Activated CD8-positive, alpha-beta memory T cell treated with anti-CD3 and anti-CD28 coated beads for 36 hours (primary cell): ENCODE data around the gene POLD1. TPM values are rescaled to one million over a fixed set of nuclear protein-coding genes. Genes with fewer than 3 reads are reported as not detected.

Experiments used
- CTCF ChIA-PET: fragments of 350-600 bp; sonication (Branson Sonifier 250); formaldehyde crosslinking; loops from one replicate; lab custom pipeline; 2021; ENCODE audit warnings: antibody characterized with exemption; lab: Charles Lee
- POLR2A ChIA-PET: fragments of 350-600 bp; sonication (Branson Sonifier 250); formaldehyde crosslinking; loops from one replicate; lab custom pipeline; 2021; ENCODE audit warnings: antibody characterized with exemption; lab: Charles Lee
- total RNA-seq, 2 experiments: library from RNA; stranded (reverse); gene quantifications; one replicate each; pipeline ENCODE4 v1.2.3, GENCODE V29; 2021

The POLD1 gene
- total RNA-seq, 2 experiments from 2014 or later, result 173 to 183 TPM

- POLR2A ChIA-PET, result interaction anchor here (0.6 kb wide), 1 partner anchor 405 kb away, joined by 10 read pairs; no protein-coding TSS in a partner anchor
Observed at GRCh38 chr19:50447750-50448149, 63.6 kb downstream of the POLD1 start.

DNA sequence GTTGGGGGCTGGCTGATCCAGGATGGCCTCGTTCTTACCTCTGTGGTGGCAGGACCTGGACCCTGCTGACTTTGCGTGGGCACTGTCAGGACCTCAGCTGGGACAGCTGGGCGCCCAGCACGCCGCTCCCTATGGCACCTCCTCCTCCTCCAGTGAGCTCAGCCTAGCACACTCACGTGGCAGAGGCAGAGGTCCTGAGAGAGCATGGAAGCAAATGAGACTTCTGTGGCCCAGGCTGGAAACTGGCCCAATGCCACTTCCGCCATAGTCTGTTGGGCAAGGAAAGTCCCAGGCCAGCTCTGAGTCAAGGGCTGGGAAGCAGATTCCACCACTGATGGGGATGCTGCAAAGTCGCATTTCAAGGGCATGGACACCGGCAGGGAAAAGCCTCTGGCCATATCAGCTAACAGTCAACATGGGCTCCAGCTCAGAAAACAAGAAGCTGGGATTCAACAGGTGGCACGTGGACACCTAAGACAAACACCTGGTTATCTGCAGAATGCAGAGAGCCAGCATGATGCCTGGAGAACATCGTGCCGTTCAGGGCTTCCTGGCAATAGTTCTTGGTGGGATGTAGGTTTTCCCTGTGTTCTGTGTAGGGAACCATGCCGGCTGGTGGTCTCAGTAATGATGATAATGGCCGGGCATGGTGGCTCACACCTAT, 65.2 kb downstream of the POLD1 start:
- ChIA-PET CTCF (no interaction called here), POLR2A (no interaction called here)

More at GRCh38 chr19:50447750-50448149, 63.6 kb downstream of the POLD1 start:
- CTCF ChIA-PET, result no interaction called here

GRCh38 chr19:50450369-50451222, 66.4 kb downstream of the POLD1 start:
- ChIA-PET POLR2A (interaction anchor here (0.6 kb wide), 1 partner anchor 56 kb away, joined by 6 read pairs; no protein-coding TSS in a partner anchor), CTCF (no interaction called here)

- POLR2A ChIA-PET, result no interaction called here
- CTCF ChIA-PET, result no interaction called here
Observed at GRCh38 chr19:50451223-50451534, 67.0 kb downstream of the POLD1 start.

DNA sequence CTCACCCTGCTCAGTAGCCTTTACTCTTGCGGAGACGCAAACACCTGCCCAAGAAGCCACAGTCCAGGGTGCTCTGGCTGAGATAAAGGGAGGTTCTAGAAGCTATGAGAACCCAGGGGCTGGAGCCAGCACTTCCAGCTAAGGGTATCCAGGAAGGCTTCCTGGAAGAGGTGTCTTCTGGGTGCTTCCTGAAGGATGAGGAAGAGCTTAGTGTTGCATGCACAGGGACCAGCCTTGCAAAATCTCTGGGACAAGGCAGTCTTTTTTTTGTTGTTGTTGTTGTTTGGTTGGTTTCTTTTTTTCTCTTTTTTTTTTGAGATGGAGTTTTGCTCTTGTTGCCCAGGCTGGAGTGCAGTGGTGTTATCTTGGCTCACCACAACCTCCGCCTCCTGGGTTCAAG, 69.1 kb downstream of the POLD1 start:
- ChIA-PET POLR2A (no interaction called here), CTCF (no interaction called here)

DNA sequence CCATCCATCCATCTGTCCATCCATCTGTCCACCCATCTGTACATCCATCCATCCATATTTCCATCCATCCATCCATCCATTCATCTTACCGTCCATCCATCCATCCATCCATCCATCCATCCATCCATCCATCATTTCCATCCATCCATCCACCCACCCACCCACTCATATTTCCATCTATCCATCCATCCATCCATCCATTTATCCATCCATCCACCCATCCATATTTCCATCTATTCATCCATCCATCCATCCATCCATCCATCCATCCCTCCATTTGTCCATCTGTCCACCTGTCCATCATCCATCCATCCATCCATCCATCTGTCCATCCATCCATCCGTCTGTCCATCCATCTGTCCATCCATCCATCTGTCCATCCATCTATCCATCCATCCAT, 71.8 kb downstream of the POLD1 start:
- POLR2A ChIA-PET, result no interaction called here
- CTCF ChIA-PET, result no interaction called here

DNA sequence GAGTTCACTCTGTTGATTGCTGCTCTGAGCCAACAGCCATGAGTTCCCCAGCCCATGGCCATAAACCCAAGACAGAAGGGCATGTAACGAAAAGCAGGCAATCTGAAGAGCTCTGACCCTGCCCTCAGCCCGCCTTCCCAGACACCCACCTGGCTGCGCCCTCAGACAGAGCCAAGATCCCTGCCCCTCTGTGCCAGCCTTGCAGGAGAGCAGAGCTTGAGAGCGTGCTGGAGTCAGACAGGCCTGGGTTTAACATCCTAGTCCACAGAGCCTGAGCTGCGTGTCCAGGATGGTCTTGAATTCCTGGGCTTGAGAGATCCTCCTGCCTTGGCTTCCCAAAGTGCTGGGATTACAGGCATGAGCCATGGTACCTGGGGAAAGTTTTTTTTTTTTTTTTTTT, 73.2 kb downstream of the POLD1 start:
- CTCF ChIA-PET, result interaction anchor here (0.7 kb wide), 2 partner anchors 119 to 413 kb away, joined by 3 to 4 read pairs; no protein-coding TSS in a partner anchor
- POLR2A ChIA-PET, result no interaction called here

DNA sequence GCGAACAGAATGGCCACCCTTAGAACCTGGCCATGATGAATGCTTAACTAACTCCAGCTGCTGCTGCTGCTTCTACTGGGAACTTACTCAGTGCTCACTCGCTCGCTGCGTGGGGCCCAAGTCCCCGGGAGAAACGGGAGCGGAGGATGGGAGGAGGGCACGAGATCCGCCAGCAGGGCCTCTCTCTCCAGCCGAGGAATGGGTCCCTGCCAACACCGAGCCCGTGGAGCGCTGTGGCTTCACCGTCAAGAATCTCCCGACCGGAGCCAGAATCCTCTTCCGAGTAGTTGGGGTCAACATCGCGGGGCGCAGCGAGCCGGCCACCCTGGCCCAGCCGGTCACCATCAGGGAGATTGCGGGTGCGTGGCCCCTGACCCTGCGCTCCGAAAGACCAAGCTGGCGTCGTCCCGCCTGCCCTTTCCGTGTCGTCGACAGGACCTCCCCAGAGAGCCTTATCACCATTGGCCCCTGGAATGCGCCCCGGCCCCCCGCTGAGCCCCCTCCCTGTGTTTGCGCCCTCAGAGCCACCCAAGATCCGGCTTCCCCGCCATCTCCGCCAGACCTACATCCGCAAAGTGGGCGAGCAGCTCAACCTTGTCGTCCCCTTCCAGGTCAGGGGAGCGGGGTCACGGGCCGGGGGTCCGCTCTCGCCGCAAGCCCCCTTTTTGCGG, 74.4 kb downstream of the POLD1 start:
- CTCF ChIA-PET, result no interaction called here
- POLR2A ChIA-PET, result no interaction called here

GRCh38 chr19:50459067-50459456, 74.9 kb downstream of the POLD1 start:
- POLR2A ChIA-PET, result no interaction called here

GRCh38 chr19:50459638-50460037, 75.5 kb downstream of the POLD1 start:
- ChIA-PET POLR2A (no interaction called here), CTCF (interaction anchor here (1.5 to 2.0 kb wide), 3 partner anchors 44 to 102 kb away, joined by 5 to 7 read pairs (median 6); no protein-coding TSS in a partner anchor)

More at GRCh38 chr19:50459067-50459456, 74.9 kb downstream of the POLD1 start:
- CTCF ChIA-PET, result no interaction called here

- POLR2A ChIA-PET, result no interaction called here
- CTCF ChIA-PET, result interaction anchor here (0.9 to 2.0 kb wide), 5 partner anchors 45 to 103 kb away, joined by 3 to 7 read pairs (median 6); no protein-coding TSS in a partner anchor
Observed at GRCh38 chr19:50460161-50460765, 76.1 kb downstream of the POLD1 start.

- CTCF ChIA-PET, result interaction anchor here (0.9 to 2.0 kb wide), 7 partner anchors 46 to 104 kb away, joined by 3 to 7 read pairs (median 6); no protein-coding TSS in a partner anchor
- POLR2A ChIA-PET, result no interaction called here
Observed at GRCh38 chr19:50461066-50461875, 77.1 kb downstream of the POLD1 start.

DNA sequence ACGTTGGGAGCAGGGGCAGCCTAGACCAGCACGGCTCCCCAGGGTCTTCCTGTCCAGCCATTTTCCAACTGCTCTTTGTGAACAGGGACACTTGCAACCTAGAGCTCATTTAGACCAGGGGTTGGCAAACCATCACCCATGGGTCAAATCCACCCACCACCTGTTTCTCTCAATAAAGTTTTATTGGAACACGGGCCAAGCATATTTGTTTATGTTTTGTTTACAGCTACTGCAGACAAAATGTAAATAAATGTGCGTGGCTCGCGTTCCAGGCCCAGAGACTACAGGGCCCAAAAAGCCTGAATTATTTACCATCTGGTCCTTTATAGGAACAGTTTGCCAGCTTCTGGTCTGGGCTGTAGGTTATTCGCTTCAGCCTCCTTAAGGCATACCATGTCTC, 78.8 kb downstream of the POLD1 start:
- ChIA-PET POLR2A (interaction anchor here (0.9 kb wide), 1 partner anchor 105 kb away, joined by 3 read pairs; no protein-coding TSS in a partner anchor), CTCF (interaction anchor here (0.8 to 1.5 kb wide), 3 partner anchors 52 to 97 kb away, joined by 3 to 6 read pairs (median 3); partner anchors contain the start of gene NAPSA)

GRCh38 chr19:50464348-50464747, 80.2 kb downstream of the POLD1 start:
- ChIA-PET POLR2A (no interaction called here), CTCF (interaction anchor here (0.9 kb wide), 1 partner anchor 214 kb away, joined by 3 read pairs; no protein-coding TSS in a partner anchor)

- POLR2A ChIA-PET, result no interaction called here
- CTCF ChIA-PET, result interaction anchor here (1.6 kb wide), 1 partner anchor 108 kb away, joined by 4 read pairs; no protein-coding TSS in a partner anchor
Observed at GRCh38 chr19:50465000-50465399, 80.9 kb downstream of the POLD1 start.

- CTCF ChIA-PET, result interaction anchor here (1.6 kb wide), 1 partner anchor 109 kb away, joined by 4 read pairs; no protein-coding TSS in a partner anchor
- POLR2A ChIA-PET, result no interaction called here
Observed at GRCh38 chr19:50465986-50466705, 82.0 kb downstream of the POLD1 start.

DNA sequence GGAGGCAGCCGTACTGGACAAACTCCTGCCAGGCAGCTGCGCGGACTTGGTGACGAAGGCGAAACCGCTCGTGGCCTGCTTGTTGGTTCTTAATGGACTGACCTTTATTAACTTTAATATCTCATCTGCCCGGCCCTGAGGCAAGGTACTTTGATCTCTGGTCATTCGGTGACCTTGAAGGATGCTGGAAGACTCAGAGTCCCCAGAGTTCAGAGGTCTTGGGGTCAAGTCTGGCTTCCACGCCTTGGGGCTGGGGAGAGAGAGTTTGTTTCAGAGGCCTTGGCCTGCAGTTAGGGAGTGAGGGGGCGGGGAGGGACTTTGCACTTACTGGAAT, 82.5 kb downstream of the POLD1 start:
- CTCF ChIA-PET, result no interaction called here
- POLR2A ChIA-PET, result no interaction called here

DNA sequence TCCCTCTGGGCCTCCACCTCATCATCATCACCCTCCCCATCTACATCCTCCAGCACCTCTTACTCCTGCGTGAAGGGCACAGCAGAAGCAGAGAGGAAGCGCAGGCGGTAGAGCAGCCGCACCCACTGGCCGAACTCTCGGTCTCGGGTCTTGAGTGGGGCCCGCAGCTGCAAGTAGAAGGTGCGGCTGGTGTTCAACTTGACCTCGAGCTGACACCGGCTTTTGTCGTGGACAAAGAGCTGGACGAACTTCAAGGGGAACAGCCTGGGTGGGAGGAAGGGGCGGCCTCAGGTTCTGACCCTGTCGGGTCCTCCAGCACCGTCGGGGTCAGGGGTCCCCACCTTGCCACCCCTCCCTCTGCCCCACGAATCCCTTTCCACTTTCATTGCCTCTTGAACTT, 83.4 kb downstream of the POLD1 start:
- CTCF ChIA-PET, result no interaction called here

More for the DNA sequence above, 83.4 kb downstream of the POLD1 start:
- POLR2A ChIA-PET, result no interaction called here
